SK-N-SH treated with all-trans-retinoic acid at 6 μM for 48 hours (cell line): ENCODE measurements around the gene EFHD1.

Source experiments
- ATAC-seq: fragments of 200-7000 bp; cut with Tn5 transposase; 3 replicates; pipeline ENCODE4 v1.9.1; 2020; ENCODE audit warnings: mild to moderate bottlenecking, moderate library complexity
- ARNTL ChIP-seq: fragments of 450-650 bp; formaldehyde crosslinking; IDR thresholded peaks from 2 replicates; pipeline ENCODE4 v1.5.0; 2020; ENCODE audit warnings: low read depth, mild to moderate bottlenecking, moderate library complexity, borderline replicate concordance
- BACH2 ChIP-seq: fragments of 250-450 bp; sonication (Bioruptor Pico); IDR thresholded peaks from 2 replicates; pipeline ENCODE4 v1.9.0; 2021; ENCODE audit warnings: mild to moderate bottlenecking, borderline replicate concordance
- CSDC2 ChIP-seq: fragments of 250-450 bp; sonication (Bioruptor Pico); IDR thresholded peaks from 2 replicates; pipeline ENCODE4 v1.5.0; 2020; ENCODE audit warnings: mild to moderate bottlenecking, moderate library complexity
- ESRRG ChIP-seq: fragments of 250-450 bp; sonication (Bioruptor Pico); IDR thresholded peaks from 2 replicates; pipeline ENCODE4 v1.6.1; 2021; ENCODE audit warnings: mild to moderate bottlenecking
- ISL1 ChIP-seq: fragments of 250-450 bp; sonication (Bioruptor Pico); IDR thresholded peaks from 2 replicates; pipeline ENCODE4 v2.1.2; 2022; ENCODE audit warnings: mild to moderate bottlenecking, moderate library complexity
- OSR1 ChIP-seq: fragments of 250-450 bp; sonication (Bioruptor Pico); IDR thresholded peaks from 2 replicates; pipeline ENCODE4 v1.8.0; 2022; ENCODE audit warnings: moderate library complexity, mild to moderate bottlenecking, inconsistent platforms
- PATZ1 ChIP-seq: fragments of 250-450 bp; sonication (Bioruptor Pico); IDR thresholded peaks from 2 replicates; pipeline ENCODE4 v1.8.0; 2020; ENCODE audit warnings: mild to moderate bottlenecking, moderate library complexity, borderline replicate concordance
- PPARA ChIP-seq: fragments of 250-450 bp; sonication (Bioruptor Pico); IDR thresholded peaks from 2 replicates; pipeline ENCODE4 v1.5.0; 2020; ENCODE audit warnings: mild to moderate bottlenecking, borderline replicate concordance
- RARB ChIP-seq: fragments of 250-450 bp; sonication (Bioruptor Pico); IDR thresholded peaks from 2 replicates; pipeline ENCODE4 v1.8.0; 2021; ENCODE audit warnings: mild to moderate bottlenecking, moderate library complexity
- SNAI2 ChIP-seq: fragments of 250-450 bp; sonication (Bioruptor Pico); IDR thresholded peaks from 2 replicates; pipeline ENCODE4 v1.5.0; 2020; ENCODE audit warnings: mild to moderate bottlenecking, moderate library complexity
- TCF4 ChIP-seq: fragments of 250-450 bp; sonication (Bioruptor Pico); IDR thresholded peaks from 2 replicates; pipeline ENCODE4 v1.8.0; 2021; ENCODE audit warnings: mild to moderate bottlenecking, moderate library complexity, borderline replicate concordance
- TSHZ2 ChIP-seq: fragments of 250-450 bp; sonication (Bioruptor Pico); IDR thresholded peaks from 2 replicates; pipeline ENCODE4 v1.5.0; 2020; ENCODE audit warnings: mild to moderate bottlenecking, moderate library complexity
- ZC3H10 ChIP-seq: fragments of 250-450 bp; sonication (Bioruptor Pico); IDR thresholded peaks from 2 replicates; pipeline ENCODE4 v1.5.1; 2021; ENCODE audit warnings: mild to moderate bottlenecking, moderate library complexity
- ZFP3 ChIP-seq: fragments of 250-450 bp; sonication (Bioruptor Pico); IDR thresholded peaks from 2 replicates; pipeline ENCODE4 v1.5.0; 2020; ENCODE audit warnings: mild to moderate bottlenecking, moderate library complexity
- ZFP30 ChIP-seq: fragments of 450-650 bp; formaldehyde crosslinking; IDR thresholded peaks from 2 replicates; pipeline ENCODE4 v1.5.0; 2022; ENCODE audit warnings: mild to moderate bottlenecking, moderate library complexity
- ZNF565 ChIP-seq: fragments of 450-650 bp; formaldehyde crosslinking; conservative IDR thresholded peaks from 2 replicates; pipeline ENCODE4 v1.5.0; 2020; ENCODE audit warnings: low read depth, mild to moderate bottlenecking, moderate library complexity
- ZNF70 ChIP-seq: fragments of 450-650 bp; formaldehyde crosslinking; IDR thresholded peaks from 2 replicates; pipeline ENCODE4 v1.5.0; 2020; ENCODE audit warnings: mild to moderate bottlenecking, moderate library complexity
- ZNF8 ChIP-seq: fragments of 450-650 bp; formaldehyde crosslinking; IDR thresholded peaks from 2 replicates; pipeline ENCODE4 v1.5.0; 2020; ENCODE audit warnings: mild to moderate bottlenecking, moderate library complexity
- TF ChIP-seq, protein P1 (sequence below): fragments of 250-450 bp; sonication (Bioruptor Pico); IDR thresholded peaks from 2 replicates; pipeline ENCODE4 v1.5.1; 2021; ENCODE audit warnings: mild to moderate bottlenecking, moderate library complexity
- TF ChIP-seq, protein P2 (sequence below): fragments of 250-450 bp; sonication (Bioruptor Pico); IDR thresholded peaks from 2 replicates; pipeline ENCODE4 v1.5.1; 2020; ENCODE audit warnings: low read depth, mild to moderate bottlenecking, moderate library complexity

EFHD1 gene

DNA sequence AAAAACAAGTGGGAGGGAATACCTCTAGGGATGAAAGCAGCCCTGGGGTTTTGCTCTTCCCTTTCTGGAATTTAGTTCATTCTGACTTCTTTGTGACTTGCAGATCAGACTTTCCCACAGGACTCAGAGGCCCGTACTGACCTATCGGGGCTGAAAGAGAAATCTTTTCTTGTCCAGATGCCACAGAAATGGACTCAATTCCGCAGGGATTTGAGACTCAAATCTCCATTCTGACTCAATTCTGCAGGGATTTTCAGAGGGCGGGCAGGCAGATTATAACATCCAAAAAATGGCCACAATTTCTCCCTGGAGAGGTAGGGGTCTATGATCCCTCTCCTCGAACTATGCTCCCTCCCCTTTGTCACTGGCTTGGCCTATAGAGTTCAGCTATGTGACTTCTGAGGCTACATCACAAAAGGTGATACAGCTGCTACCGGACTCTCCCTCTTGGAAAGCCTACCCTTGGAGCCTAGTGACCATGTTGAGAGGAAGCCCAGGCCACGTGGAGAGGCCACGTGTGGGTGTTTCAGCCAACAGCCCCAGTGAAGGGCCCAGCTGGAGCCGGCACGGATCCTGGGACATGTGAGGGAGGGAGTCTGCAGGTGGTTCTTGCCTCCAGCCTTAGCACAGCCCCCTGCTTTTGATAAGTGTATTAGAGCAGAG, 4.8 kb upstream of the EFHD1 start:
- ATAC-seq: no peak
- TF ChIP-seq TSHZ2 (CRISPR knock-in tag) (no peak), ZFP3 (no peak), CSDC2 (no peak), ISL1 (no peak), ZFP30 (CRISPR knock-in tag) (no peak), ZC3H10 (CRISPR knock-in tag) (no peak)
- TF ChIP-seq, protein P1, sequence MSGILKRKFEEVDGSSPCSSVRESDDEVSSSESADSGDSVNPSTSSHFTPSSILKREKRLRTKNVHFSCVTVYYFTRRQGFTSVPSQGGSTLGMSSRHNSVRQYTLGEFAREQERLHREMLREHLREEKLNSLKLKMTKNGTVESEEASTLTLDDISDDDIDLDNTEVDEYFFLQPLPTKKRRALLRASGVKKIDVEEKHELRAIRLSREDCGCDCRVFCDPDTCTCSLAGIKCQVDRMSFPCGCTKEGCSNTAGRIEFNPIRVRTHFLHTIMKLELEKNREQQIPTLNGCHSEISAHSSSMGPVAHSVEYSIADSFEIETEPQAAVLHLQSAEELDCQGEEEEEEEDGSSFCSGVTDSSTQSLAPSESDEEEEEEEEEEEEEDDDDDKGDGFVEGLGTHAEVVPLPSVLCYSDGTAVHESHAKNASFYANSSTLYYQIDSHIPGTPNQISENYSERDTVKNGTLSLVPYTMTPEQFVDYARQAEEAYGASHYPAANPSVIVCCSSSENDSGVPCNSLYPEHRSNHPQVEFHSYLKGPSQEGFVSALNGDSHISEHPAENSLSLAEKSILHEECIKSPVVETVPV (CRISPR knock-in tag): no peak

- ATAC-seq: no peak
Observed at GRCh38 chr2:232629129-232629475, 4.3 kb upstream of the EFHD1 start.

More at GRCh38 chr2:232629129-232629475, 4.3 kb upstream of the EFHD1 start:
- no peak for TF ChIP-seq SNAI2 (CRISPR knock-in tag)
- TF ChIP-seq, protein P1 (CRISPR knock-in tag): no peak
- no peak for TF ChIP-seq ZNF70
- no peak for TF ChIP-seq OSR1 (CRISPR knock-in tag)
- TF ChIP-seq ISL1: no peak
- no peak for TF ChIP-seq ZFP30 (CRISPR knock-in tag)
- TF ChIP-seq BACH2 (CRISPR knock-in tag): no peak
- TF ChIP-seq ZFP3: no peak
- TF ChIP-seq ZNF565 (CRISPR knock-in tag): no peak
- no peak for TF ChIP-seq TSHZ2 (CRISPR knock-in tag)
- TF ChIP-seq ARNTL: no peak
- no peak for TF ChIP-seq TCF4
- TF ChIP-seq RARB (CRISPR knock-in tag): no peak
- no peak for TF ChIP-seq ZNF8 (CRISPR knock-in tag)
- TF ChIP-seq, protein P2, sequence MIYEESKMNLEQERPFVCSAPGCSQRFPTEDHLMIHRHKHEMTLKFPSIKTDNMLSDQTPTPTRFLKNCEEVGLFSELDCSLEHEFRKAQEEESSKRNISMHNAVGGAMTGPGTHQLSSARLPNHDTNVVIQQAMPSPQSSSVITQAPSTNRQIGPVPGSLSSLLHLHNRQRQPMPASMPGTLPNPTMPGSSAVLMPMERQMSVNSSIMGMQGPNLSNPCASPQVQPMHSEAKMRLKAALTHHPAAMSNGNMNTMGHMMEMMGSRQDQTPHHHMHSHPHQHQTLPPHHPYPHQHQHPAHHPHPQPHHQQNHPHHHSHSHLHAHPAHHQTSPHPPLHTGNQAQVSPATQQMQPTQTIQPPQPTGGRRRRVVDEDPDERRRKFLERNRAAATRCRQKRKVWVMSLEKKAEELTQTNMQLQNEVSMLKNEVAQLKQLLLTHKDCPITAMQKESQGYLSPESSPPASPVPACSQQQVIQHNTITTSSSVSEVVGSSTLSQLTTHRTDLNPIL: no peak
- TF ChIP-seq PATZ1 (CRISPR knock-in tag): no peak
- no peak for TF ChIP-seq ZC3H10 (CRISPR knock-in tag)
- no peak for TF ChIP-seq ESRRG
- TF ChIP-seq PPARA (CRISPR knock-in tag): no peak
